ENCODE measurements around the gene HOXA9. TPM values are rescaled to one million over a fixed set of nuclear protein-coding genes. Genes with fewer than 3 reads are reported as not detected.

HOXA9 gene
- total and polyA plus RNA-seq, 2 of the 8 experiments (the other 6 are each of a cell fraction or from before 2014, with no cell fraction given), result not detected

DNA sequence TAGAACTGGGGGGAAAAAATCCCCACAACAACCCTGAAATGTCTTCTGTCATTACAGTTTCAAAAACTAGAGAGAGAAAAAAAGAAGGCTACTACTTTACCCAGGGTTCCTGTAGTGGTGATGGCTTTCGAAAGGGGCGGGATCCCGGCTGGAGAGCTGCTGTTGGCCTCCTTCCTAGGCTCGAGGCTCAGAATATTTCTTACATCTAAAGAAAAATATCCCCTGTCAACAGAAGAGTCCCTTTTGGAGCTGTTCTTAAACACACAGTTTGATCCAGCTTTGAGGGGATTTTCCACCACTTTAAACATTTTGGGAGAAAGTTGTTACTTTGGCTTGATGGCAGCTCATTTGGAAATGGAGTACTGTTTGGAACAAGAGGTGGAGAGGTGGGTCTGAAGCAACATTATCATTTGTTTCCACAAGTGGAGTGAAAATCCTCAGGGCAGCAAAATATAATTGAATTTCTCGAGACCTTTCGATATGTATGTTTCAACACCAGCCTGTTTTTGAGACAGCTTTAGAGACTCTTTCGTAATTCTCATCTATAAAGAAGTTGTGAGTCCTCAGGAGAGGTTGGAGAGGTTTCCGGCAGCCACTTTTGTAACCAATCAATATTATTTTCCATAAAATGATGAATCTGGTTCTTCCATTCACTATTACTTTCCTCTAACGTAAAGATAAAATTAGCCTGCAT is 29.5 kb upstream of the HOXA9 start:
- WGBS, 2 experiments (ENCODE audit: extremely low coverage in 1 of 2, insufficient coverage in 1 of 2, insufficient read length in 1 of 2, insufficient replicate concordance in 2 of 2, low coverage in 1 of 2, low lambda C conversion rate in 2 of 2, missing lambda C conversion rate in 1 of 2), result 68% methylated on average over 9 of the region's 9 CpGs; no CpG with 5 or more reads in 1 of the 2 experiments

More for the DNA sequence above, 29.5 kb upstream of the HOXA9 start:
- Histone ChIP-seq H2BK5ac (ENCODE audit: low read depth, low read length) (no peak overlapping the region), H3K36me3 (ENCODE audit: control insufficient read depth in 2 of 4, insufficient read depth in 4 of 4, low read length in 3 of 4) (peaks cover 0 to 18% (median 0%) of the 10 kb centered on the region in 4 experiments; a peak in 1 of 8 replicates), H3K79me1 (ENCODE audit: low read depth, low read length) (no peaks in the 10 kb centered on the region), H4K20me1 (replicated peaks in 1 of 2; ENCODE audit: control insufficient read depth in 1 of 2, insufficient read depth in 2 of 2, low read length in 2 of 2) (peaks cover 20 to 39% of the 10 kb centered on the region in 2 experiments), H4K5ac (ENCODE audit: insufficient read length, low read depth, low read length) (no peak overlapping the region), H3K56ac (replicated peaks; ENCODE audit: insufficient read length, low read depth, low read length) (no peak overlapping the region), H3K9ac (replicated peaks in 1 of 4; ENCODE audit: extremely low read depth in 1 of 4, low read depth in 3 of 4, low read length in 3 of 4) (no peak overlapping the region), H3K4me2 (ENCODE audit: insufficient read depth in 1 of 2, low read depth in 2 of 2, low read length in 2 of 2) (no peak overlapping the region), H2BK20ac (ENCODE audit: low read length) (no peak overlapping the region), H3K9me3 (ENCODE audit: insufficient read depth in 2 of 2, low read depth in 1 of 2, low read length in 1 of 2) (peaks cover 0 to 3% of the 10 kb centered on the region in 2 experiments; a peak in 1 of 4 replicates), H3K4me3 (ENCODE audit: extremely low read depth in 1 of 4, insufficient read depth in 2 of 4, low read depth in 3 of 4, low read length in 4 of 4) (no peak overlapping the region), H3K23me2 (ENCODE audit: low read depth, low read length) (no peaks in the 10 kb centered on the region), H3K79me2 (ENCODE audit: control insufficient read depth in 1 of 2, insufficient read depth in 2 of 2, low read length in 2 of 2) (no peaks in the 10 kb centered on the region), H3K23ac (ENCODE audit: insufficient read length) (no peak overlapping the region), H4K8ac (ENCODE audit: extremely low read depth, insufficient read depth, low read length) (no peak overlapping the region), H2BK120ac (replicated peaks; ENCODE audit: low read depth, low read length) (no peak overlapping the region), H3K27ac (ENCODE audit: low read depth, low read length) (no peak overlapping the region), H3K4ac (replicated peaks; ENCODE audit: insufficient read length, low read depth, low read length) (no peak overlapping the region), H3K4me1 (replicated peaks in 1 of 4; ENCODE audit: control insufficient read depth in 3 of 4, insufficient read depth in 4 of 4, low read length in 3 of 4) (peaks cover 0 to 6% (median 4%) of the 10 kb centered on the region in 4 experiments; a peak in 4 of 7 replicates), H4K91ac (replicated peaks; ENCODE audit: insufficient read length, low read length) (no peak overlapping the region), H2AFZ (ENCODE audit: low read length) (no peak overlapping the region), H3K27me3 (replicated peaks in 1 of 4; ENCODE audit: control insufficient read depth in 3 of 4, extremely low read depth in 1 of 4, insufficient read depth in 3 of 4, low read length in 3 of 4) (peaks cover 83 to 100% (median 95%) of the 10 kb centered on the region in 4 experiments), H2BK12ac (ENCODE audit: low read depth, low read length) (no peak overlapping the region), H2BK15ac (ENCODE audit: low read length) (no peak overlapping the region), H3K14ac (ENCODE audit: insufficient read length) (no peak overlapping the region), H3K18ac (ENCODE audit: extremely low read depth, low read length) (no peak overlapping the region), H2AK5ac (ENCODE audit: low read depth, low read length) (no peak overlapping the region)
- FAIRE-seq (peak; percentile 13), DNase-seq (ENCODE audit: low read depth in 1 of 2, low spot score in 2 of 2) (peak in 1 of 2 experiments; percentile 38)
- TF ChIP-seq MAFK (IDR thresholded peaks at IDR 0.05; ENCODE audit: low read depth, low read length) (no peak), YY1 (IDR thresholded peaks at IDR 0.05; ENCODE audit: low read depth, low read length) (no peak), POLR2AphosphoS5 (IDR thresholded peaks at IDR 0.05; ENCODE audit: low read depth, low read length) (no peak), SIX5 (IDR thresholded peaks at IDR 0.05; ENCODE audit: low read depth, low read length) (no peak)
- ChIA-PET CTCF (ENCODE audit: partially characterized antibody) (interaction anchor here (0.6 to 3.2 kb wide), 19 partner anchors 9 to 902 kb away, joined by 3 to 31 read pairs (median 4); partner anchors contain the start of gene HOXA11), POLR2A (ENCODE audit: partially characterized antibody) (no interaction called here)

All from H1 (cell line).